Breast epithelium (tissue), 3 donors: ENCODE data around the gene EPHA2.

Experiments used
- CTCF ChIP-seq, 3 donors: fragments of 450-650 bp; IDR thresholded peaks; one replicate each; pipeline ENCODE4 v1.5.1; 2016 to 2017; ENCODE audit warnings: antibody characterized with exemption in 3 of 3, mild to moderate bottlenecking in 3 of 3, moderate library complexity in 3 of 3
- POLR2AphosphoS5 ChIP-seq, 3 donors: sonication (generic); formaldehyde crosslinking; IDR thresholded peaks; one replicate each; pipeline ENCODE4 v1.6.1; 2017; ENCODE audit warnings: antibody characterized with exemption in 3 of 3

- TF ChIP-seq CTCF (IDR thresholded peaks at IDR 0.05) (no peak), POLR2AphosphoS5 (IDR thresholded peaks at IDR 0.05) (no peak)
These were observed 24.5 kb upstream of the EPHA2 start for GRCh38 chr1:16180291-16180824.
